Subcutaneous adipose tissue (tissue), 4 donors: ENCODE data around the gene SLC22A3. TPM values are rescaled to one million over a fixed set of nuclear protein-coding genes. Genes with fewer than 3 reads are reported as not detected.

Experiments used
- CTCF ChIP-seq: fragments of 450-650 bp; IDR thresholded peaks from one replicate; pipeline ENCODE4 v1.5.1; 2016; ENCODE audit warnings: low read depth, mild to moderate bottlenecking, control low read depth, antibody characterized with exemption, moderate library complexity
- total RNA-seq, 4 donors: library from RNA; depleted of rRNA; stranded (reverse); fragments of >200 nt; gene quantifications; one replicate each; pipeline ENCODE4 v1.1.0, GENCODE V29; 2016

SLC22A3 gene
- total RNA-seq, 4 donors from 2014 or later = 6.8 to 9.8 (median 8.8) TPM

- no peak for TF ChIP-seq CTCF
Measured at GRCh38 chr6:160400446-160400845, 52.3 kb downstream of the SLC22A3 start.

- TF ChIP-seq CTCF = no peak
Measured at GRCh38 chr6:160408528-160408927, 60.4 kb downstream of the SLC22A3 start.

- no peak for TF ChIP-seq CTCF
Measured at GRCh38 chr6:160412993-160413392, 64.8 kb downstream of the SLC22A3 start.

GRCh38 chr6:160417146-160417545, 69.0 kb downstream of the SLC22A3 start:
- no peak for TF ChIP-seq CTCF

GRCh38 chr6:160417550-160417949, 69.4 kb downstream of the SLC22A3 start:
- TF ChIP-seq CTCF = no peak

GRCh38 chr6:160418370-160418769, 70.2 kb downstream of the SLC22A3 start:
- no peak for TF ChIP-seq CTCF

GRCh38 chr6:160419488-160419887, 71.3 kb downstream of the SLC22A3 start:
- TF ChIP-seq CTCF = no peak
